ENCODE data around the gene RASSF7. TPM values are rescaled to one million over a fixed set of nuclear protein-coding genes. Genes with fewer than 3 reads are reported as not detected.

Gene RASSF7
- total RNA-seq, 2 donors from 2014 or later: 8.5 to 13.0 TPM

GRCh38 chr11:598005-598680, 37.4 kb downstream of the RASSF7 start:
- TF ChIP-seq CTCF (IDR thresholded peaks at IDR 0.05): no peak
- no peaks in the 10 kb centered on the region for H3K9me3 ChIP-seq
- H3K27me3 ChIP-seq: no peaks in the 10 kb centered on the region
- peaks cover 95% of the 10 kb centered on the region for H3K36me3 ChIP-seq
- H3K4me3 ChIP-seq: no peak overlapping the region
- no peak for DNase-seq (ENCODE audit: low spot score)
- H3K27ac ChIP-seq: no peak overlapping the region
- no peaks in the 10 kb centered on the region for H3K4me1 ChIP-seq

GRCh38 chr11:601573-602245, 40.9 kb downstream of the RASSF7 start:
- no peak for DNase-seq (ENCODE audit: low spot score)
- H3K36me3 ChIP-seq: peaks cover 97% of the 10 kb centered on the region
- H3K4me1 ChIP-seq: peaks cover 0 to 6% of the 10 kb centered on the region in 2 donors
- no peak overlapping the region for H3K27ac ChIP-seq
- H3K9me3 ChIP-seq: no peaks in the 10 kb centered on the region
- H3K4me3 ChIP-seq: no peak overlapping the region
- H3K27me3 ChIP-seq: no peaks in the 10 kb centered on the region
- TF ChIP-seq CTCF (IDR thresholded peaks at IDR 0.05): no peak

GRCh38 chr11:603154-603553, 42.4 kb downstream of the RASSF7 start:
- Histone ChIP-seq H3K4me3 (no peak overlapping the region), H3K27me3 (no peaks in the 10 kb centered on the region), H3K36me3 (peaks cover 97% of the 10 kb centered on the region), H3K27ac (no peak overlapping the region), H3K4me1 (peaks cover 0 to 6% of the 10 kb centered on the region in 2 donors), H3K9me3 (no peaks in the 10 kb centered on the region)
- TF ChIP-seq CTCF (IDR thresholded peaks at IDR 0.05): no peak
- DNase-seq (ENCODE audit: low spot score): no peak

- TF ChIP-seq CTCF (IDR thresholded peaks at IDR 0.05): no peak
- no peaks in the 10 kb centered on the region for H3K9me3 ChIP-seq
- DNase-seq (ENCODE audit: low spot score): no peak
- H3K4me1 ChIP-seq: peaks cover 0 to 6% of the 10 kb centered on the region in 2 donors
- peak overlapping the region; percentile 37 to 59 for H3K27ac ChIP-seq
- H3K27me3 ChIP-seq: no peaks in the 10 kb centered on the region
- peaks cover 100% of the 10 kb centered on the region for H3K36me3 ChIP-seq
- no peak overlapping the region for H3K4me3 ChIP-seq
Observed at GRCh38 chr11:605286-606129, 44.7 kb downstream of the RASSF7 start.

GRCh38 chr11:606245-606644, 45.5 kb downstream of the RASSF7 start:
- H3K36me3 ChIP-seq: peaks cover 100% of the 10 kb centered on the region
- H3K27me3 ChIP-seq: no peaks in the 10 kb centered on the region
- no peak for DNase-seq (ENCODE audit: low spot score)
- H3K27ac ChIP-seq: peak overlapping the region; percentile 37 to 59
- H3K9me3 ChIP-seq: no peaks in the 10 kb centered on the region
- no peak for TF ChIP-seq CTCF (IDR thresholded peaks at IDR 0.05)
- no peak overlapping the region for H3K4me3 ChIP-seq
- H3K4me1 ChIP-seq: peaks cover 0 to 6% of the 10 kb centered on the region in 2 donors

Measured in right atrium auricular region (tissue), 2 donors.